HepG2 (cell line): ENCODE data around the gene RFX2. TPM values are rescaled to one million over a fixed set of nuclear protein-coding genes. Genes with fewer than 3 reads are reported as not detected.

Experiments
- ARID2 ChIP-seq: sonication (generic); formaldehyde crosslinking; IDR thresholded peaks from 2 replicates; pipeline ENCODE4 v1.8.1; 2022; ENCODE audit warnings: mild to moderate bottlenecking, missing genetic modification reagents, borderline replicate concordance
- BCL3 ChIP-seq: sonication (generic); formaldehyde crosslinking; IDR thresholded peaks from 2 replicates; pipeline ENCODE4 v1.5.1; 2020; ENCODE audit warnings: mild to moderate bottlenecking, missing genetic modification reagents, moderate library complexity
- CREB1 ChIP-seq, 2 experiments: fragments of 450-650 bp in 1 of 2; IDR thresholded peaks; 2 replicates each; pipeline ENCODE4 v1.6.1; 2016 to 2017; ENCODE audit warnings: control low read depth in 1 of 2, mild to moderate bottlenecking in 1 of 2, missing compliant biosample characterization in 1 of 2, missing genetic modification characterization in 1 of 2
- HMG20A ChIP-seq: IDR thresholded peaks from 2 replicates; pipeline ENCODE4 v1.6.1; 2016; ENCODE audit warnings: borderline replicate concordance
- HMGXB4 ChIP-seq, 2 experiments: sonication (generic) in 1 of 2; formaldehyde crosslinking in 1 of 2; IDR thresholded peaks; 2 replicates each; pipeline versions ENCODE4 v1.4.0 to v1.6.1; 2018 to 2020; ENCODE audit warnings: missing genetic modification reagents in 2 of 2, borderline replicate concordance in 1 of 2, low read depth in 1 of 2, mild to moderate bottlenecking in 1 of 2, missing biosample characterization in 1 of 2
- HNRNPK ChIP-seq: fragments of 200-400 bp; formaldehyde crosslinking; IDR thresholded peaks from 2 replicates; pipeline ENCODE4 v1.6.1; 2018; ENCODE audit warnings: low read length, low read depth, moderate library complexity, mild to moderate bottlenecking; ENCODE audit not compliant: poor library complexity, severe bottlenecking
- KDM1A ChIP-seq: IDR thresholded peaks from 2 replicates; pipeline ENCODE4 v1.6.1; 2016; ENCODE audit warnings: missing compliant biosample characterization
- MAFK ChIP-seq, 2 experiments: IDR thresholded peaks in 1 of 2; conservative IDR thresholded peaks in 1 of 2; 2 replicates each; pipeline ENCODE4 v1.6.1; 2011; ENCODE audit warnings: improper control_type of control experiment in 2 of 2, low read length in 2 of 2
- MED13 ChIP-seq: sonication (generic); formaldehyde crosslinking; IDR thresholded peaks from 2 replicates; pipeline ENCODE4 v1.5.0; 2020; ENCODE audit warnings: missing genetic modification reagents
- NR0B2 ChIP-seq: sonication (generic); formaldehyde crosslinking; IDR thresholded peaks from 2 replicates; pipeline ENCODE4 v1.4.0; 2020; ENCODE audit warnings: mild to moderate bottlenecking, missing genetic modification reagents
- SAP130 ChIP-seq: IDR thresholded peaks from 2 replicates; pipeline ENCODE4 v1.6.1; 2016; ENCODE audit warnings: low read depth
- SCMH1 ChIP-seq: sonication (generic); formaldehyde crosslinking; IDR thresholded peaks from 2 replicates; pipeline ENCODE4 v1.9.0; 2021; ENCODE audit warnings: missing genetic modification reagents, mild to moderate bottlenecking, borderline replicate concordance
- SMC3 ChIP-seq: IDR thresholded peaks from 2 replicates; pipeline ENCODE4 v1.6.1; 2011; ENCODE audit warnings: low read length, improper control_type of control experiment
- SRY ChIP-seq: sonication (generic); formaldehyde crosslinking; IDR thresholded peaks from 2 replicates; pipeline ENCODE4 v1.8.0; 2022; ENCODE audit warnings: mild to moderate bottlenecking, missing genetic modification reagents
- STAG1 ChIP-seq: sonication (generic); formaldehyde crosslinking; IDR thresholded peaks from 2 replicates; pipeline ENCODE4 v1.4.0; 2020; ENCODE audit warnings: missing genetic modification reagents
- XRCC5 ChIP-seq: fragments of 200-400 bp; formaldehyde crosslinking; optimal IDR thresholded peaks from 2 replicates; pipeline ENCODE3; 2017; ENCODE audit warnings: mild to moderate bottlenecking, low read length
- ZC3H4 ChIP-seq: sonication (generic); formaldehyde crosslinking; IDR thresholded peaks from 2 replicates; pipeline ENCODE4 v1.4.0; 2020; ENCODE audit warnings: missing genetic modification reagents, borderline replicate concordance
- ZNF17 ChIP-seq: sonication (generic); formaldehyde crosslinking; IDR thresholded peaks from 2 replicates; pipeline ENCODE4 v1.5.0; 2020; ENCODE audit warnings: mild to moderate bottlenecking, missing genetic modification reagents
- ZNF354B ChIP-seq: sonication (generic); formaldehyde crosslinking; IDR thresholded peaks from 2 replicates; pipeline ENCODE4 v1.8.0; 2022; ENCODE audit warnings: mild to moderate bottlenecking, missing genetic modification reagents
- ZNF703 ChIP-seq: sonication (generic); formaldehyde crosslinking; IDR thresholded peaks from 2 replicates; pipeline ENCODE4 v1.5.1; 2020; ENCODE audit warnings: missing genetic modification reagents, mild to moderate bottlenecking, moderate library complexity, borderline replicate concordance
- ZNF883 ChIP-seq: sonication (generic); formaldehyde crosslinking; IDR thresholded peaks from 2 replicates; pipeline ENCODE4 v1.5.1; 2020; ENCODE audit warnings: mild to moderate bottlenecking, missing genetic modification reagents; ENCODE audit errors: not compliant biosample characterization
- ZXDC ChIP-seq: sonication (generic); formaldehyde crosslinking; IDR thresholded peaks from 2 replicates; pipeline ENCODE4 v1.5.0; 2020; ENCODE audit warnings: mild to moderate bottlenecking, missing genetic modification reagents
- polyA plus RNA-seq, 8 experiments: library from polyadenylated mRNA; depleted of rRNA in 3 of 8; stranded (reverse) in 7 of 8; unstranded in 1 of 8; fragments of >200 nt; fragmentation: Illumina TruSeq in 4 of 8; extraction: Trizol in 4 of 8; gene quantifications; 2 replicates each; pipeline versions ENCODE4 v1.2.1 to v1.2.3, GENCODE V29; 2011 to 2016; ENCODE audit warnings: low read depth in 4 of 8, missing spikeins in 1 of 8, mixed read lengths in 1 of 8; ENCODE audit not compliant: insufficient read depth in 1 of 8
- total RNA-seq, 5 experiments: library from RNA; depleted of rRNA; stranded (reverse); fragments of >200 nt; fragmentation: Illumina TruSeq; extraction: Trizol; gene quantifications; 2 replicates each; pipeline ENCODE4 v1.2.3, GENCODE V29; 2016; ENCODE audit warnings: low read depth in 1 of 5

The RFX2 gene
- total and polyA plus RNA-seq, 2 of the 13 experiments (the other 11 are each of a cell fraction or from before 2014, with no cell fraction given) = 2.8 to 3.3 TPM

- no peak for TF ChIP-seq SRY (CRISPR knock-in tag)
- no peak for TF ChIP-seq ARID2 (CRISPR knock-in tag)
- TF ChIP-seq STAG1 (CRISPR knock-in tag) = peak; percentile 65
- TF ChIP-seq XRCC5 = peak; percentile 88
- TF ChIP-seq BCL3 (CRISPR knock-in tag) = no peak
- no peak for TF ChIP-seq HMG20A (CRISPR knock-in tag)
- no peak for TF ChIP-seq MED13
- TF ChIP-seq ZNF703 (CRISPR knock-in tag) = no peak
- TF ChIP-seq SMC3 = peak; percentile 82
- no peak for TF ChIP-seq CREB1 (IDR thresholded peaks at IDR 0.05)
- TF ChIP-seq CREB1 (CRISPR knock-in tag; IDR thresholded peaks at IDR 0.05) = no peak
- TF ChIP-seq ZNF883 (CRISPR knock-in tag) = no peak
- TF ChIP-seq ZXDC = no peak
- 0 out of 2 replicates have a peak, but pooled peaks have one; percentile 19 for TF ChIP-seq SAP130 (CRISPR knock-in tag)
- TF ChIP-seq HNRNPK = no peak
- no peak for TF ChIP-seq KDM1A (CRISPR knock-in tag)
- no peak for TF ChIP-seq ZNF17 (CRISPR knock-in tag)
- TF ChIP-seq MAFK (conservative IDR thresholded peaks at IDR 0.05 in 1 of 2, IDR thresholded peaks at IDR 0.05 in 1 of 2; ENCODE audit: low read length in 2 of 2) = no peak
- no peak for TF ChIP-seq SCMH1 (CRISPR knock-in tag)
- peak in 1 of 2 experiments; percentile 20; a peak in 1 of 4 replicates for TF ChIP-seq HMGXB4 (CRISPR knock-in tag; IDR thresholded peaks at IDR 0.05; ENCODE audit: borderline replicate concordance in 1 of 2, low read depth in 1 of 2)
- TF ChIP-seq ZNF354B (CRISPR knock-in tag) = no peak
- no peak for TF ChIP-seq NR0B2
- TF ChIP-seq ZC3H4 (CRISPR knock-in tag) = no peak
Measured at GRCh38 chr19:6047741-6048251, 62.5 kb downstream of the RFX2 start (continued).
